SH-SY5Y (cell line): ENCODE data around the gene CCN2.

ENCODE experiments used
- GATA2 ChIP-seq: IDR thresholded peaks from 2 replicates; pipeline ENCODE4 v1.6.1; 2011; ENCODE audit warnings: mild to moderate bottlenecking, low read depth, low read length
- GATA3 ChIP-seq: IDR thresholded peaks from 2 replicates; pipeline ENCODE4 v1.6.1; 2011; ENCODE audit warnings: low read depth, mild to moderate bottlenecking, low read length, moderate library complexity

Gene CCN2

DNA sequence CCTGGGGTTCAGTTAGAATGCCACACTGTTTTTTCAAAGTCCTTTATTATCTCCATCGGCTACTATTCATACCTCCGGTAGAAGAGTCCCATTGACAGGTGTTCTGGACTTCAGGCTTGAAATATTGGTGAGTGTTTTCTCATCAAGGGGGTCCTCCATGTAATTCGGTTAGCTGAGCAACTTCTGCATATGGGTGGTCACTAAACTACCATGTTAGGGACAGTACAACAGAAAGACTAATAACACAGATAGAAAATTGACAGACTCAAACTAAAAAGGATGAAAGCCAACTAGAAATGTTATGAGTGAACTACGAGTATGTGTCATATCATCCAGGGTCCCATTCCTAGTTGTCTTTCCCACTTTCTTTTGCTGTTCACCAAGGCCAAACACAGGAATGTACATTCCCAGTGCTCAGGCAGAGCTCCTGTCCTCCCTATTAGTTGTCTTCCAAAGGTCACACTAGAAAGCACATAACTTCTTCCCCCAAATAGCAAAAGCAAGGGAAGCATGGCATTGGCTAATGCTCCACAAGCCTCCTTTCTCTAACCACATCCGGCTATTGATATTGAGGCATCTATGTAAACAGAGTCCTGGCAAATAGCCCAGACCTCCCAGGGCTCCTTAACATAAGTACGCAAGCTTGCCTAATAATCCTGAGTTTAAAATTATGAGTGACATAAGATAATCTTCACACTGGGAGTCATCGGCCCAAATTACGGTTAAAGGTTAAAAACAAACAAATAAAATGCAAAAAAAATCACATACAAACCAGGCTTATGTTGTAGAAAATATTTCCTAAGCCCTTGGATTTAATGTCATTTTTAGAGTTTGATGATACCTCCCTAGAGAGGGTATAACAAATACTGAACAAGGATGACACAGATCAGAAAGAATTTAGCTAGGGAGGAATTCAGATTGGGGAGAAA, 13.2 kb downstream of the CCN2 start:
- TF ChIP-seq GATA2, result no peak
- no peak for TF ChIP-seq GATA3

DNA sequence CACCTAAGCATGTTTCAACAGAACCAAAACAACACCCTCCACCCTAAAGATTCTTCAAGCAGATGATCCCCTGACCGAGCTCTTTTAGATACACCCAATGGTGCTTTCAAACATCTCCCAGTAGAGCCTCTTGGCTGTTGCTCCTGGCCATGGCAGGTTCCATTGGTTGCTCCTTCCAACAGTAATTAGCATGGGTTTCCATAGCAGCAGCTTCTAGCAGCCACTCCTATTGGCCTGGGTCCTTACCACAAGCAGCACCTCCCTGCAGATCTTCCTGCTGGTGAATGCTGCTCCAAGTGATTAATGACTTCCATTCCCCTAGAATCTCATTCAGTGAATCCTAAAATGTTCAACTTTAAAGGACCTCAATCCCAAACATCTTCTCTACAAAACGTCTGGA, 13.9 kb downstream of the CCN2 start:
- TF ChIP-seq GATA2 (no peak), GATA3 (no peak)

DNA sequence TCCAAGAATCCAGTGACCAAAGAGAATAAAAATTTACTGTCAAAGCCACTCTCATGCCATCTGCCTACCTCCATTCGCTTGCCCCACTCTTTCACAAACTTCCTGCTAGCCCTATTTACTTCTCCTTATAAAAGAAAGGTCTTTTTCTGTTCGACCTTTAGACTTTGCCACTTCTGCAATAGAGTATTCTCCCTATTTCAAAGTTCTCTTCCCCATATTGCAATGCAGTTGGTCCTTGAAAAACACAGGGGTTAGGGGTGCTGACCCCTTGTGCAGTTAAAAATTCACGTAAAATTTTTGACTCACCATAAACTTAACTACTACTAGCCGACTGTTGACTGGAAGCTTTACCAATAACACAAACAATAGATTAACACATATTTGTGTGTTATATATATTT, 15.0 kb downstream of the CCN2 start:
- TF ChIP-seq GATA3 (no peak), GATA2 (no peak)

DNA sequence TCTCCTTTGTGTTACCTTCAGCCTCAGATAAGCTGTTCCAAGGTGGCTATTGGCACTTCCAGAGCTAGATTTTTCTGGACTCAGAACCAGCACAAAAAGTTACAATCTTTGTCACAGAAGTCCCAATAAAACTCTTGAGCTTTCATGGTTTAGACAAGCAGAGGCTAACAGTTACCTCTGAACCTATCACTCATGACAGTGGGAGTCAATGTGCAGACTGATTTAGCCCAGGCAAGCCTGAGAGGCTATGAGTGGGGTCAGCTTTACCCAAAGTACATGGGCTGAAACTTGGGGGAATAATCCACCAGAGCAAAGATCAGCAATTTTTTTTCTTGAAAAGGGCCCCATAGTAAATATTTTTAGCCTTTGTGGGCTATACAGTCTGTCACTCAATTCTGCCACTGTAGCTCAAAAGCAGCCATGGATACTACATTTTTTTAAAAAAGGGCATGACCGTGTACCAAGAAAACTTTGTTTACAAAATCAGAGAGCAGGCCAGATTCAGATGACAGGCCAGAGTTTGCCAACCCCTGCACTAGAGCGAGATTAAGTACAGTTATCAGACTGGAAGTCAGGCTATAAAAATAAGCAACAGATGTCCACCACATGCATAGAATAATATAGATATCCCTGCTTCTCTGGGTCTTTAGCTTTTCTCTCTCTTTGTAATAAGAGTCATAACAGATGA, 20.0 kb downstream of the CCN2 start:
- TF ChIP-seq GATA3 (no peak), GATA2 (no peak)

DNA sequence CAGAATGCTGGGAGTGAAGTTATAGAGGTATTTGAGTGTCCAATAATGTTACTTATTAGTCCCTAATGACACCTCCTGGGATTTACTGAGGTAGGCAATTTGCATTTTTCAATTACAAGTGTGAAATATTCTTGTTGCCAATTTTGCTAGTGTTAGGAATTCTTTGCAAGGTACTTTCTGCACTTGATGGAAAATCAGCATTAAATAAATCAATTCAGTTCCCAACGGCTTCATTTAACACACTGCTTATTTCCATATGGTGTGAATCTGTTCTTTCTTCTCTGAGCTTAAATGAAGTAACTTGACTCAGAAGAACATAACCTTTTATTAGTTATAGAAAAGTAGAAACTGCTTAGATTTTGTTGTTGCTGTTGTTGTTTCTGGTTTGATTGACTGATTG, 21.2 kb downstream of the CCN2 start:
- TF ChIP-seq GATA2 (no peak), GATA3 (no peak)

DNA sequence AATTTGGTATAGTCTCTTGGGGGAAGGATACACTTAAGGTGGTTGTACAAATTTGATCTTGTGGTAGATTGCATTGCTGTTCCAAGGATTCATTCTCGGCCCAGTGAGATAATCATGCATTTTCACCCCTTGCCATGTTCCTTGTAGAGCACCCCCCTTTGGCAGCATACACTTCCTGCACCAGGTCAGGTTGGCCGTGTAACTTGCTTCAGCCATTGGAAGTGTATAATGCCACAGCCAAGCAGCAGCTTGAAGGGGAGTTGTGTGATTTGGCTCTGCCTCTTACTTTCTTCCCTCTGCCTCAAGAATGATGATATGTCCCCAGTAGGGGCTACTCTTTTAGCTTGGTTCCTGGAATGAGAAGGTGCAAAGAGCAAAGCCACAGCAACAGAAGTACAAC, 21.9 kb downstream of the CCN2 start:
- TF ChIP-seq GATA2 (no peak), GATA3 (no peak)

DNA sequence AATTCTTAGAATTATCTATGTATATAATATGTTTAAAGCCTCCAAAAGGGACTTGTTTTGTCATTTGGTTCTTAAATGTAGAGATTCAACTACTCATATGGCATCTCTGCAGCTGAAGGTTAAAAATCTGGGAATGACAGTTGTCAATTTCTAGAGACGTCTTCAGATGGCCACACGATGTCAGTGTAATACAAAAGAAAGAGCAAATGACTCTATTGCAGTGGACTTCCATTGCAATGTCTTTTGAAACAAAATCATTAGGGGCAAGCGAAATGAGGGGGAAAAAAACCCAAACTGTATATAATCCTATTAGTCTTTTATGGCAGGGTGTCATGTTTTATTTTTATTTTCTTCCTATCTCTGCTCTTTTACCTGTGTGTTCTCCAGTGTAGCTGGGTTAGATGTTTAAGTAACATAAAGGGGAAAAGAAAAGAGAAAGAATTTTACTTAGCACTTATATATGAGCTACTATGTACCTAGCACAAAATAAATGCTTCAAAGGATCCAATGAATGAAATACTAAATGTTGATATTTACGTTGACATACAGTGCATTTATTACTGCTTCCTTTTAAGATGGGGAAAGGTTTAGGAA, 26.2 kb downstream of the CCN2 start:
- no peak for TF ChIP-seq GATA2
- TF ChIP-seq GATA3, result no peak

DNA sequence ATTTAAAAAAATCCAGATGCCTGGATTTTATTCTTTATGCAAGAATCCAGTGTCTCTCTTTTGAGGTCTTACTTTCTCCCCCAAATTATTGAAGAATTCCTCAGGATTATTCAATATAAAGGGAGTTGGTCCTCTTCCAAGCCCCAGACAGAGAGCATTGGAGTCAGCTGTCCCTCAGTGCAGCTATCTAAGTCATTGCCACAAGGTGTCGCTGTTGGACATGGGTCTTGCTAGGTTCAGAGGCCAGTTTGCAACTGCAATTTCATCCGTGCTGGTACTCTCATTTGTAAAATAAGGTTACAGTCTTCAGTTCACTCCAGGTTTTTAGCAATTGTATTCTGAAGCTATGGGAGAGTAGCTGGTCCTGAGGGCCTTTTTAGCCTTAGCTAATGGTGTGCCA, 27.8 kb downstream of the CCN2 start:
- no peak for TF ChIP-seq GATA2
- no peak for TF ChIP-seq GATA3

DNA sequence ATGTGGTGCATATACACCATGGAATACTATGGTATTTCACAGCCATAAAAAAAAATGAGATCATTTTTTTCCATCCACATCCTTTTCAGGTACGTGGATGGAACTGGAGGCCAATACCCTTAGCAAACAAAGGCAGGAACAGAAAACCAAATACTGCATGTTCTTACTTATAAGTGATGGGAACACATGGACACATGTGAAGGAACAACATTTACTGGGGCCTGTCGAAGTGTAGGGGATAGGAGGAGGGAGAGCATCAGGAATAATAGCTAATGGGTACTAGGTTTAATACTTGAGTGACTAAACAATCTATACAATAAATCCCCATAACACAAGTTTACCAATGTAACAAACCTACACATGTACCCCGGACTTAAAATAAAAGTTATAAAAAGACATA, 30.5 kb downstream of the CCN2 start:
- no peak for TF ChIP-seq GATA3
- TF ChIP-seq GATA2, result no peak

DNA sequence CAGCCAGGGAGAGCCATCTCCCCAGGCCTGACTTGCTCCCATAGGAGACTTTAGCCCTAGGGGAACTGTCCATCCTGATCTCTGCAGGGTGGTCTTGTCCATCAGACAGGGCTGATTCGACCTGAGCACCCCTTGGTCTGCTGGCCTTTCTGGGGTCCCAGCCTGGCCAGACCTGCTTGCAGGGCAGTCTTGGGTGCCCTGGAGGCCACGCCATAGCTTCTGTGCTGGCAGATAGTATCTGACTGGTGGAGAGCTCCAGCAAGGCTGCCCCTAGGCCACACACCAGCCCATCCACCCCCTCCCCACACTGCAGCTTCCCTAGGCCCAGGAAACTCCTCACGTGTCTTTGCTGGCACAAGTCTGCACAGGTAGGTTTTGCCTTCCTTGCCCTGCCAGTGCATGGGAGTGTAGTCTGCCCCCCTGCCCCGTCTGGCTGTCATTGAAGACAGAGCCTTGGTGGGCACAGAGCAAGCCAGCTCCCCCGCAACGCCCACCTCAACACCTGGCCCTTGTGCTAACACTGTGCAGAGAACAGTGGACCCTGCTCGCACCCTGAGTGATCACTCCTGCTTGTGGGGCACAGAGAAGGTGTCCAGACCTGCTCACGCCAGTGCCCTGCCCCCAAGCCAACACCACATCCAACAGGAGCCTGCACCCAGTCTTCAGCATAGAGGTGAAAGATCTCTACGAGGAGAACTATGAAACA, 32.4 kb downstream of the CCN2 start:
- TF ChIP-seq GATA3 (no peak), GATA2 (no peak)

DNA sequence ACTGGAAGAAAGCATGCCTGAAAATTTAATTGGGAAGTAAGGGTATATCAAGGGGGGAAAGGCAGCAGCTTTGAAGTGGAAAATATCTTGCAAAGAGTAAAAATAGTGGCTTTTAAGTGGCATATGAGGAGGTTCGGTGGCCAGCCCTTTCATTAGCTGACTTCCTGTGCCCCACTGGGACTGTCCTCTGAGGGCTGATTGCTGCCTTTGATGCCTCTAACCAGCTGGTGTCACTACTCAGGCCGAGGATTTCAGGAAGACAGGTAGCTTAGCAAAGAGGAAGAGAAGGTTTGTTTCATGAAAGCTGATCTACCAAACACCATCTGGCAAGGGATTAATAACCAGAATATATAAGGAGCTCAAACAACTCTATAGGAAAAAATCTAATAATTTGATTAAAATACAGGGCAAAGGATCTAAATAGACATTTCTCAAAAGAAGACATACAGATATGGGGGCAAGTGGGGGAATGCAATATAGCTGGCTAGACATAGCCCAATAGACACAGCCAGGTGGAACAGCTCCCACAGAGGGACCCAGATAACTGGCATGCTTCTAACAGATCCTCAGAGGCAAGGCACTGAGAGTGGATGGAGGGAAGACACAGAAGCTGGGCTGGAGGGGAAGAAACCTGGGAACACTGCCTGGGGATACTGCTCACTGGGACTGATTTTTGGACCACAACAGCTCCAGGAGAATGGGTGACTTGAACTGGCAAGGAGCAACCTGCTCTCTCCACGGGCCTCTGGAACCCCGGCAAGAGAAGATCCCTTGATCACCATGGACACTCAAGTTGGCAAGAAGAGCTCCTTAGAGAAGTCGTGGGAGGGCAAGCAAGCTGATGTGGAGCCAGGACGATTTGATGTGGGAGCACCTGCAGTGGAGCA, 33.2 kb downstream of the CCN2 start:
- TF ChIP-seq GATA2, result no peak
- TF ChIP-seq GATA3, result no peak

DNA sequence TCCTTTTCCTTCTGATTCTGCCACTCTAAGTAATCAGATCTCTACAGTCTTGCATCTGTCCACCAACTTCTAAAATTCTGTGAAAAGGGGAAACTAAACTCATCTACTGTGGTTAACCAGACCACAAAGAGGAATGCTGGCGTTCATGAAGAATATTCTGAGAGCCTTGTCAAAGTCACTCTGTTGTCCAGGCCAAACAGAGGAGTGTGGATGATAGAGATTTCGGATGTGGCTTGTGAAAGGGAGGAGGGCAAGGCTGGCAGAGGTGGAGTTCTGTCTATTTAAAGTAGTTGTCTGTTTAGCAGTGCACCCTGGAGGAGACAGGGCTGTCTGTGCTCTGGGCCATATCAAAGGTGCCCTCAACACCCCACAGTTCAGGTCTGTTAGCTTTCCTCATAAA, 33.9 kb downstream of the CCN2 start:
- no peak for TF ChIP-seq GATA3
- TF ChIP-seq GATA2, result no peak

DNA sequence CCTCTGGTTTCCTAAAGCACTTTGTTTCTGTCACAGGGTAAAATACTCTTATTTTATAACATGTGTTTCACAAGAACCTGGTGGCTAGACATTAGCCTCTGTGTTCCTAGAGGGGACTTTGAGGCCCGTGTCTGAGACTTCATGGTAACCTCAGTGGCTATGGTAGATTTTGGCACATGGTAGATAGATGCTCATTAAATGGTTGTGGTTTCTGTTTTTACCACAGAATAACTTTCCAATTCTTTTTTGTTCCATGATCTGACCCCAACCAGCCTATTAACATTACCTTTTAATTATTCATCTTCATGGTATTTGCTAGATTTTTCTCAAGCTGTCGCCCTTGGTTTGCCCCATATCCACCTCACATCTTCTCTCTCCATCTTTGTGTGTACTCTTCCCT, 34.3 kb downstream of the CCN2 start:
- TF ChIP-seq GATA3 (no peak), GATA2 (no peak)
